ENCODE data around the gene LOX.
A peak's percentile ranks its signal among the peaks of the same experiment; 100 is the strongest.
"Not testable (repeated sequence)": the region's sequence is repeated elsewhere in the genome, so short reads cannot be mapped to it uniquely, and the experiment has no call there.

LOX gene

DNA sequence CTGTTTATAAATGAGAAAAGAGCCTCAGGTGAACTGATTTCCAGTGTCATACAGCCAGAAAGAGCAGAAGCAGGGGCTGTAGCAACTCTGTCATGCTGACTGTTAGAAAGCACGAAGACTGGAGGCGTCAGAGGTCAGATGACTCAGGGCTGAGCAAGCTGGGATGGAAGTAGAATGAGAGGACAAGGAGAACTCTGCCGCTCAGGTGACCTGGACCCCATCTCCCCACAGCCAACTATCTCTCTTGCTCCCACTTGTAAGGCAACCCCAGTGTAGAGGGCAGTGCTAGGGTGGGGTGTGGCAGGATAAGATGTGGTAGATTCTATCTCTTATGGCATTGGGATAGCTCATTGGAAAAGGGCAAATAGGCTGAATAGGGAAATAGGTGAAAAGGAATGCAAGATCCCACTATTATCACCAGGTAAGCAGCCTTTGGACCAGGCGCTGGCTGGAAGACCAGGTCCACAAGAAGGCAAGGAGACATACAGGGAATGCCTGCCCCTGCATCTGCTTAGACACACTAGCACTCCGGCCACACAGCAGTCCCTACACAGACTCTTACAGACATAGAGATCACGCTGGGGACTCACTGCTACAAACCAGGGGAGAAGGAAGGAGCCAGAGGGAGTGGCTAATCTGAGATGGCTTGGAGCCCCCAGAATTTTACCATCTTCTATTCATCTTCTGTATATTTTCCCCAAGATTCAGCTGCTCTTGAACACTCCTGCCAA lies 21.2 kb upstream of the LOX start:
- TF ChIP-seq, protein P1, sequence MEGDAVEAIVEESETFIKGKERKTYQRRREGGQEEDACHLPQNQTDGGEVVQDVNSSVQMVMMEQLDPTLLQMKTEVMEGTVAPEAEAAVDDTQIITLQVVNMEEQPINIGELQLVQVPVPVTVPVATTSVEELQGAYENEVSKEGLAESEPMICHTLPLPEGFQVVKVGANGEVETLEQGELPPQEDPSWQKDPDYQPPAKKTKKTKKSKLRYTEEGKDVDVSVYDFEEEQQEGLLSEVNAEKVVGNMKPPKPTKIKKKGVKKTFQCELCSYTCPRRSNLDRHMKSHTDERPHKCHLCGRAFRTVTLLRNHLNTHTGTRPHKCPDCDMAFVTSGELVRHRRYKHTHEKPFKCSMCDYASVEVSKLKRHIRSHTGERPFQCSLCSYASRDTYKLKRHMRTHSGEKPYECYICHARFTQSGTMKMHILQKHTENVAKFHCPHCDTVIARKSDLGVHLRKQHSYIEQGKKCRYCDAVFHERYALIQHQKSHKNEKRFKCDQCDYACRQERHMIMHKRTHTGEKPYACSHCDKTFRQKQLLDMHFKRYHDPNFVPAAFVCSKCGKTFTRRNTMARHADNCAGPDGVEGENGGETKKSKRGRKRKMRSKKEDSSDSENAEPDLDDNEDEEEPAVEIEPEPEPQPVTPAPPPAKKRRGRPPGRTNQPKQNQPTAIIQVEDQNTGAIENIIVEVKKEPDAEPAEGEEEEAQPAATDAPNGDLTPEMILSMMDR (IDR thresholded peaks at IDR 0.05; ENCODE audit: insufficient read depth, low read depth, low read length, missing control alignments): no peak
- DNase-seq (ENCODE audit: low read depth): no peak
- no peak overlapping the region for H3K4me3 ChIP-seq (ENCODE audit: low read depth, low read length)

DNA sequence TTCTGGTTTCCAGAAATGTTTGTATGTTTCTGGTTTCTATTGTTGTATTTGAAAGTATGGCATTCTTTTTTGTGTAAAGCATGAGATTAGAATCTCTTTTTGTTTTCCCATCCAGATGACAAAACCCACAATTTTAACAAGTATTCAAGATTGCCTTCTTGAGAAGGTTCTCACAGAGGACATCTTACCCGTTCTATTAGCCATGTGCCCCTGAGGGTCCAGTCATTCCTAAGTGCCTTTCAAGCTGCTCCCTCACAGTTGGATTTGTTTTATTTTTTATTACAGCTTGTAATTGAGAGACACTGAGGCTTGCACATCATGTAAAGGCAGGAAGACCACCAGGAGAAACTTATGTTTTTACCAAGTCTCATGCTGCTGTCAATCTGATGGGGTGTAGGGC lies 19.3 kb upstream of the LOX start:
- no peak for DNase-seq (ENCODE audit: low read depth)
- TF ChIP-seq, protein P1 (IDR thresholded peaks at IDR 0.05; ENCODE audit: insufficient read depth, low read depth, low read length, missing control alignments): no peak
- no peak overlapping the region for H3K4me3 ChIP-seq (ENCODE audit: low read depth, low read length)

GRCh38 chr5:122095158-122095557 lies 17.1 kb upstream of the LOX start:
- TF ChIP-seq, protein P1 (IDR thresholded peaks at IDR 0.05; ENCODE audit: insufficient read depth, low read depth, low read length, missing control alignments): no peak
- no peak overlapping the region for H3K4me3 ChIP-seq (ENCODE audit: low read depth, low read length)
- DNase-seq (ENCODE audit: low read depth): no peak

DNA sequence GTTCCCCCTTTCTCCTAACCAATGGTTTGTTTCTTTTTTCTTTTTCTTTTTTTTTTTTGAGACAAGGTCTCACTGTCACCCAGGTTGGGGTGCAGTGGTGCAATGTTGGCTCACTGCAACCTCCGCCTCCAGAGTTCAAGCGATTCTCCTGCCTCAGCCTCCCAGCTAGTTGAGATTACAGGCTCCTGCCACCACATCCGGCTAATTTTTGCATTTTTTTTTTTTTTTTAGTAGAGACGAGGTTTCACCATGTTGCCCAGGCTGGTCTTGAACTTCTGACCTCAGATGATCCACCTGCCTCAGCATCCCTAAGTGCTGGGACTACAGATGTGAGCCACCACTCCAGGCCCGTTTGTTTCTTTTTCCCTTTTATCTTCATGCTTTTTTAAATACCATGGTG lies 16.2 kb upstream of the LOX start:
- not testable (repeated sequence) for H3K4me3 ChIP-seq (ENCODE audit: low read depth, low read length); DNase-seq (ENCODE audit: low read depth)

- no peak overlapping the region for H3K4me3 ChIP-seq (ENCODE audit: low read depth, low read length)
- TF ChIP-seq, protein P1 (IDR thresholded peaks at IDR 0.05; ENCODE audit: insufficient read depth, low read depth, low read length, missing control alignments): no peak
- DNase-seq (ENCODE audit: low read depth): no peak
Measured at GRCh38 chr5:122093415-122094180, 15.5 kb upstream of the LOX start.

DNA sequence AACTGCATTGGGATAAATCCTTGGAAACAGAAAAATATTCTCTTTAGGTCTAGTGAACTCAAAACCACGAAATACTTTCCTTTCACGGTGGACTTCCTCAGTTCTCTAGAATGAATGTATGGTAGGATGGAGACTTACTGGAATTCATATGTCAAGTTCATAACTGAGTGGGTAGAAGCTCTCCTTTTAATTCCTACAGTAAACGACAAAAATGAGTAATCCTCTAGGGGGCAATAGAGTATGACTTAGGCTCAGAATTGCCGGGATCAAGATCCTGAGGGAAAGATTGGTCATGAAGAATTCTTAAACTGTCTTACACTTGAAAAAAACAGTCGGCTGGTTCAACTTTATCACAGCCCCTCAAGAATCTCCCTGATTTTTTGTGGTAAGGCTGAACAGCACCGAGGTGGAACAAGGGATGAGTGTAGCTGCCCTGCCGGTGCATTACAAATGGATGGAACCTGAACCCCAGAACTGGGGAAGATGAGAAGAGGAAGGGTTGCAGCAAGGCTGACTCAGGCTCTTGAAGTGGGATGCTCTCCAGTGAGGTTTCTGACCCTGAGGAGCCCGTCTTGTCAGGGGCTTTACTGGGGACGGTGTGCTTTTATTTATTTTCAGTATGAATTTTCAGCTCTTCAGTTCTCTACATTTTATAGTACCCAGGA lies 14.0 kb upstream of the LOX start:
- DNase-seq (ENCODE audit: low read depth): no peak
- TF ChIP-seq, protein P1 (IDR thresholded peaks at IDR 0.05; ENCODE audit: insufficient read depth, low read depth, low read length, missing control alignments): peak; percentile 10
- H3K4me3 ChIP-seq (ENCODE audit: low read depth, low read length): no peak overlapping the region

Measured in GM12865 (cell line).